Measurements from ENCODE around the gene AGBL4.

DNA sequence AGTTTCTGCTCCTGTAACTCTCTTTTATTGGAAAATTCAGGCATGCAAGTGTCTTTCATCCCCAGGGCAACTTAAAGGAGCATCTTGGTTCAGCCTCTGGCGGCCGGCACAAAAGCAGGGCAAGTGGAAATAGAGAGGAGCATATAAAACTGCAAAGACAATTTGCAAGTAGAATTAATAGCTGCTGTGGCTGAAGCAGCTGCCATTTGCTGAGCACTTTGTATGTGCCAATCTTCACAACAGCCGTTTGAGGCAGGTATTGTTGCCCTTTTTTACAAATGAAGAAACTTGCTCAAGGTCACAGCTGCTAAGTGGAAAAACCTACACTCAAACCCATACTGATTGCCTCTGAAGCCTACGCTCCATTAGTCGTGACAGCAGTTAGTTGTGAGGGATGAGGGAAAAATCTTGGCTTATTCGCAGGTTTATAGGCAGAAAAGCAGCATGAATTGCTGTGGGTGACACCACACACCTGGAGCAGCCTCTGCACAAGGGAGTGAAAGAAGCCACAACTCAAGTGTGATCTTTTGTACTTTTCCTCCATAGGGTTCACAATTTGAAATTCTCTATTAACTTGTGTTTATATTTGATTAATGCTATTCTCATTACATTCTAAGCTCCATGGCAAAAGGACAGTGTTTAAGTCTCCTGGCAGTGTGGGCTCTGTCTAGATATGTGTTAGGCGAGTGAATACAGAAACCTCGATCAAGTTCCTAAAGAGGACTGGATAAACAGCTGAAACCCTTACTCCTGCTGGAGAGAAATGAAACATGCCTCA is 1148.0 kb downstream of the AGBL4 start:
- TF ChIP-seq, protein P1, sequence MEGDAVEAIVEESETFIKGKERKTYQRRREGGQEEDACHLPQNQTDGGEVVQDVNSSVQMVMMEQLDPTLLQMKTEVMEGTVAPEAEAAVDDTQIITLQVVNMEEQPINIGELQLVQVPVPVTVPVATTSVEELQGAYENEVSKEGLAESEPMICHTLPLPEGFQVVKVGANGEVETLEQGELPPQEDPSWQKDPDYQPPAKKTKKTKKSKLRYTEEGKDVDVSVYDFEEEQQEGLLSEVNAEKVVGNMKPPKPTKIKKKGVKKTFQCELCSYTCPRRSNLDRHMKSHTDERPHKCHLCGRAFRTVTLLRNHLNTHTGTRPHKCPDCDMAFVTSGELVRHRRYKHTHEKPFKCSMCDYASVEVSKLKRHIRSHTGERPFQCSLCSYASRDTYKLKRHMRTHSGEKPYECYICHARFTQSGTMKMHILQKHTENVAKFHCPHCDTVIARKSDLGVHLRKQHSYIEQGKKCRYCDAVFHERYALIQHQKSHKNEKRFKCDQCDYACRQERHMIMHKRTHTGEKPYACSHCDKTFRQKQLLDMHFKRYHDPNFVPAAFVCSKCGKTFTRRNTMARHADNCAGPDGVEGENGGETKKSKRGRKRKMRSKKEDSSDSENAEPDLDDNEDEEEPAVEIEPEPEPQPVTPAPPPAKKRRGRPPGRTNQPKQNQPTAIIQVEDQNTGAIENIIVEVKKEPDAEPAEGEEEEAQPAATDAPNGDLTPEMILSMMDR (IDR thresholded peaks at IDR 0.05), result peak in 1 of 6 experiments; percentile 35
- no peak for TF ChIP-seq POLR2A (IDR thresholded peaks at IDR 0.05)
